DND-41 (cell line): ENCODE measurements around the gene SENP1.

ENCODE experiments used
- ATAC-seq: fragments of 200-7000 bp; cut with Tn5 transposase; 3 replicates; pipeline ENCODE4 v1.9.1; 2021; ENCODE audit warnings: low read depth; ENCODE audit not compliant: insufficient read depth
- DNase-seq: peaks from one replicate; pipeline ENCODE4 v3.0.0-alpha.2; 2020
- H2AFZ ChIP-seq: 2 replicates; pipeline ENCODE4 v1.6.0; 2012; ENCODE audit warnings: low read depth, low read length
- H3K27ac ChIP-seq: 2 replicates; pipeline ENCODE4 v1.5.1; 2012; ENCODE audit warnings: low read length, inconsistent platforms
- H3K27me3 ChIP-seq: fragments of 200-600 bp; sonication (generic); 2 replicates; pipeline ENCODE4 v1.6.0; 2012; ENCODE audit warnings: low read length, mild to moderate bottlenecking, inconsistent platforms; ENCODE audit not compliant: insufficient read depth, poor library complexity
- H3K36me3 ChIP-seq: 2 replicates; pipeline ENCODE4 v1.5.1; 2012; ENCODE audit warnings: low read length, inconsistent platforms; ENCODE audit not compliant: insufficient read depth
- H3K4me1 ChIP-seq: 2 replicates; pipeline ENCODE4 v1.5.1; 2012; ENCODE audit warnings: mild to moderate bottlenecking, low read length; ENCODE audit not compliant: insufficient read depth
- H3K4me2 ChIP-seq: 2 replicates; pipeline ENCODE4 v1.6.0; 2012; ENCODE audit warnings: mild to moderate bottlenecking, moderate library complexity, low read length, inconsistent platforms; ENCODE audit not compliant: insufficient read depth
- H3K4me3 ChIP-seq, 2 experiments: fragments of 200-600 bp in 1 of 2; shearing (Covaris generic) in 1 of 2; 2 replicates each; pipeline ENCODE4 v1.5.1; 2012 to 2016; ENCODE audit warnings: inconsistent platforms in 2 of 2, low read length in 2 of 2, mild to moderate bottlenecking in 2 of 2, low read depth in 1 of 2, moderate library complexity in 1 of 2
- H3K79me2 ChIP-seq: 2 replicates; pipeline ENCODE4 v1.6.0; 2012; ENCODE audit warnings: low read length, inconsistent platforms; ENCODE audit not compliant: insufficient read depth
- H3K9ac ChIP-seq: 2 replicates; pipeline ENCODE4 v1.6.0; 2012; ENCODE audit warnings: low read depth, mild to moderate bottlenecking, inconsistent platforms, low read length, moderate library complexity
- H3K9me3 ChIP-seq: 2 replicates; pipeline ENCODE4 v1.5.1; 2012; ENCODE audit warnings: low read length, moderate library complexity, mild to moderate bottlenecking, inconsistent platforms; ENCODE audit not compliant: insufficient read depth, severe bottlenecking
- H4K20me1 ChIP-seq: 2 replicates; pipeline ENCODE4 v1.6.0; 2012; ENCODE audit warnings: low read length; ENCODE audit not compliant: insufficient read depth
- EZH2 ChIP-seq: IDR thresholded peaks from 3 replicates; pipeline ENCODE4 v1.6.1; 2012; ENCODE audit warnings: borderline replicate concordance, low read depth, mild to moderate bottlenecking, moderate library complexity, low read length, inconsistent platforms; ENCODE audit not compliant: severe bottlenecking
- TF ChIP-seq, protein P1 (sequence below): IDR thresholded peaks from 2 replicates; pipeline ENCODE4 v1.5.1; 2012; ENCODE audit warnings: borderline replicate concordance, low read length, moderate library complexity, mild to moderate bottlenecking; ENCODE audit not compliant: poor library complexity, severe bottlenecking; ENCODE audit errors: extremely low read depth

The SENP1 gene

DNA sequence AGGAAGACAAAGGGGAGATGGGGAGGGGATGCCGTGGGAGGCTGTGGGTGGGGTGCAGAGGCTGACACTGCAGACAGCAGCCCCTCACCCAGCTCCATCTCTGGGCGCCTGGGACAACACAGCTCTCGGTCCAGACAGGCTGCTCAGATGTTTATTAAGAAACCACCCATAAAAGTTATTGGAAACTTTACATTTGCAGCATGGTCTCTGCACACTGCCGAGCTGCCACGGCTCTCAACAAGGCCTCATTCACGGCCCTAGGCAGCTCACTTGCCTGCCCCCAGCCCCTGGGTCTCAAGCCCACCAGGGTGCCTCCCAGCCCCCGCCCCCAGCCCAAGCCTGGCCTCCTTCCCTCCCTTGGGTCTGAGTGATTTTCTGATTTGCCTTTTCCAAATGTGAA lies 80.6 kb downstream of the SENP1 start:
- Histone ChIP-seq H3K4me3 (no peak overlapping the region), H2AFZ (no peak overlapping the region), H3K4me1 (no peaks in the 10 kb centered on the region), H3K9ac (no peak overlapping the region), H3K27ac (no peak overlapping the region), H3K79me2 (no peaks in the 10 kb centered on the region), H4K20me1 (no peaks in the 10 kb centered on the region), H3K27me3 (peaks cover 5% of the 10 kb centered on the region), H3K9me3 (no peaks in the 10 kb centered on the region), H3K36me3 (no peaks in the 10 kb centered on the region), H3K4me2 (no peak overlapping the region)
- ATAC-seq (no peak), DNase-seq (no peak)
- TF ChIP-seq EZH2, result no peak

DNA sequence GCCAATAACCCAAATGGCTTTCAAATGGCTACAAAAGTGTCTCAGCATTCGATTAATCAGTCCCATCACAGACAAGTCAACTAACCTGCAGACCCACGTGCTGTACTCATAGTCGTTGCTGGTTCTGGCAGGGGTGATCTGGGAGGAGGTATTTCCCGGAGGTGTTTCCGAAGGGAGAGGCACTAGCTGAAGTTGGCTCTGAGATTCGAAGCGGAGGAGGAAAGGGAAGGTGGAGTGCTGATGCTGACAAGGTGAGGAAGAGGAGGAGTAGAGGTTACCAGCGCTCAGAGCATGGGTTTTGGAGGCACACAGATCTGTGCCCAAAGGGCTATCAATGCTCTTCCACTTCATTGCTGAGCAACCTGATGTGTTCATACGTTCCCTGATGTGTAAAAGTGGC lies 81.1 kb downstream of the SENP1 start:
- H3K27ac ChIP-seq, result no peak overlapping the region
- no peak overlapping the region for H2AFZ ChIP-seq
- no peak for TF ChIP-seq EZH2
- TF ChIP-seq, protein P1, sequence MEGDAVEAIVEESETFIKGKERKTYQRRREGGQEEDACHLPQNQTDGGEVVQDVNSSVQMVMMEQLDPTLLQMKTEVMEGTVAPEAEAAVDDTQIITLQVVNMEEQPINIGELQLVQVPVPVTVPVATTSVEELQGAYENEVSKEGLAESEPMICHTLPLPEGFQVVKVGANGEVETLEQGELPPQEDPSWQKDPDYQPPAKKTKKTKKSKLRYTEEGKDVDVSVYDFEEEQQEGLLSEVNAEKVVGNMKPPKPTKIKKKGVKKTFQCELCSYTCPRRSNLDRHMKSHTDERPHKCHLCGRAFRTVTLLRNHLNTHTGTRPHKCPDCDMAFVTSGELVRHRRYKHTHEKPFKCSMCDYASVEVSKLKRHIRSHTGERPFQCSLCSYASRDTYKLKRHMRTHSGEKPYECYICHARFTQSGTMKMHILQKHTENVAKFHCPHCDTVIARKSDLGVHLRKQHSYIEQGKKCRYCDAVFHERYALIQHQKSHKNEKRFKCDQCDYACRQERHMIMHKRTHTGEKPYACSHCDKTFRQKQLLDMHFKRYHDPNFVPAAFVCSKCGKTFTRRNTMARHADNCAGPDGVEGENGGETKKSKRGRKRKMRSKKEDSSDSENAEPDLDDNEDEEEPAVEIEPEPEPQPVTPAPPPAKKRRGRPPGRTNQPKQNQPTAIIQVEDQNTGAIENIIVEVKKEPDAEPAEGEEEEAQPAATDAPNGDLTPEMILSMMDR, result no peak
- H3K4me2 ChIP-seq, result no peak overlapping the region
- no peak overlapping the region for H3K4me3 ChIP-seq
- H4K20me1 ChIP-seq, result no peaks in the 10 kb centered on the region
- no peaks in the 10 kb centered on the region for H3K9me3 ChIP-seq
- H3K4me1 ChIP-seq, result no peaks in the 10 kb centered on the region
- peaks cover 6% of the 10 kb centered on the region for H3K27me3 ChIP-seq
- H3K36me3 ChIP-seq, result no peaks in the 10 kb centered on the region
- ATAC-seq, result no peak
- no peak overlapping the region for H3K9ac ChIP-seq
- no peaks in the 10 kb centered on the region for H3K79me2 ChIP-seq
- no peak for DNase-seq

DNA sequence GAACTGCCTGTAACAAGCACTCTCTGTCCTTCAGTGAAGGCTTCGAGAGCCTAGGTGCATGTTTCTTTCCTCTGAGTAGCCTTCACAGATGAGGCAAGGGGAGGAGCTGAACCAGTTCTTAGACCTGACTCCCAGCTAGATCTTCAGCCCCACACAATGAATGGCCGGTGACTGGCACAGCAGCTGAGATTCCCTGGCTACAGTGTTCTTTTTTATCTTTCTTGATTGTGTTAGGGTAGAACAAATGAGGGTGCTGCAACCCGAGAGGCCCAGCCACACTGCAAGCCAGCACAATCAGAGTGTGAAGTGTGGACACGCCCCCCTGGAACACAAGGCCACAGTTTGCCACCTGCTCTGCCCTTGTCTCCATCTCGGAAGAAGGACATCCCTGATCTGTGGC lies 82.5 kb downstream of the SENP1 start:
- no peak overlapping the region for H3K9ac ChIP-seq
- H3K36me3 ChIP-seq, result no peaks in the 10 kb centered on the region
- H3K79me2 ChIP-seq, result no peaks in the 10 kb centered on the region
- H3K4me1 ChIP-seq, result no peaks in the 10 kb centered on the region
- no peak for TF ChIP-seq EZH2
- TF ChIP-seq, protein P1, result no peak
- no peak overlapping the region for H3K4me2 ChIP-seq
- H3K9me3 ChIP-seq, result no peaks in the 10 kb centered on the region
- ATAC-seq, result no peak
- H3K27ac ChIP-seq, result no peak overlapping the region
- no peaks in the 10 kb centered on the region for H4K20me1 ChIP-seq
- no peak overlapping the region for H3K4me3 ChIP-seq
- H3K27me3 ChIP-seq, result peaks cover 16% of the 10 kb centered on the region
- no peak overlapping the region for H2AFZ ChIP-seq
- no peak for DNase-seq

GRCh38 chr12:48022676-48023385 lies 83.0 kb downstream of the SENP1 start:
- DNase-seq (no peak), ATAC-seq (no peak)
- no peak overlapping the region for H2AFZ ChIP-seq
- no peaks in the 10 kb centered on the region for H3K9me3 ChIP-seq
- H3K27me3 ChIP-seq, result peaks cover 21% of the 10 kb centered on the region
- H3K4me1 ChIP-seq, result no peaks in the 10 kb centered on the region
- H4K20me1 ChIP-seq, result no peaks in the 10 kb centered on the region
- no peak overlapping the region for H3K4me3 ChIP-seq
- H3K79me2 ChIP-seq, result no peaks in the 10 kb centered on the region
- H3K9ac ChIP-seq, result no peak overlapping the region
- TF ChIP-seq, protein P1, result no peak
- TF ChIP-seq EZH2, result no peak
- no peak overlapping the region for H3K4me2 ChIP-seq
- no peaks in the 10 kb centered on the region for H3K36me3 ChIP-seq
- H3K27ac ChIP-seq, result no peak overlapping the region
